Hepatocyte (in vitro differentiated cells): ENCODE data around the gene RPGRIP1.

Experiments
- EZH2phosphoT487 ChIP-seq: fragments of 200-600 bp; sonication (generic); IDR thresholded peaks from one replicate; pipeline ENCODE4 v1.6.1; 2018; ENCODE audit warnings: antibody characterized with exemption, mild to moderate bottlenecking, low read depth, moderate library complexity; ENCODE audit not compliant: unreplicated experiment, severe bottlenecking
- TF ChIP-seq, protein P1 (sequence below): fragments of 200-600 bp; sonication (generic); IDR thresholded peaks from 2 replicates; pipeline ENCODE4 v1.5.1; 2016; ENCODE audit warnings: antibody characterized with exemption, mild to moderate bottlenecking; ENCODE audit not compliant: poor library complexity

- TF ChIP-seq, protein P1, sequence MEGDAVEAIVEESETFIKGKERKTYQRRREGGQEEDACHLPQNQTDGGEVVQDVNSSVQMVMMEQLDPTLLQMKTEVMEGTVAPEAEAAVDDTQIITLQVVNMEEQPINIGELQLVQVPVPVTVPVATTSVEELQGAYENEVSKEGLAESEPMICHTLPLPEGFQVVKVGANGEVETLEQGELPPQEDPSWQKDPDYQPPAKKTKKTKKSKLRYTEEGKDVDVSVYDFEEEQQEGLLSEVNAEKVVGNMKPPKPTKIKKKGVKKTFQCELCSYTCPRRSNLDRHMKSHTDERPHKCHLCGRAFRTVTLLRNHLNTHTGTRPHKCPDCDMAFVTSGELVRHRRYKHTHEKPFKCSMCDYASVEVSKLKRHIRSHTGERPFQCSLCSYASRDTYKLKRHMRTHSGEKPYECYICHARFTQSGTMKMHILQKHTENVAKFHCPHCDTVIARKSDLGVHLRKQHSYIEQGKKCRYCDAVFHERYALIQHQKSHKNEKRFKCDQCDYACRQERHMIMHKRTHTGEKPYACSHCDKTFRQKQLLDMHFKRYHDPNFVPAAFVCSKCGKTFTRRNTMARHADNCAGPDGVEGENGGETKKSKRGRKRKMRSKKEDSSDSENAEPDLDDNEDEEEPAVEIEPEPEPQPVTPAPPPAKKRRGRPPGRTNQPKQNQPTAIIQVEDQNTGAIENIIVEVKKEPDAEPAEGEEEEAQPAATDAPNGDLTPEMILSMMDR: no peak
- no peak for TF ChIP-seq EZH2phosphoT487
Measured at GRCh38 chr14:21245813-21246212, 34.1 kb upstream of the RPGRIP1 start.
